HG03378 (cell line): Measurements from ENCODE around the gene ASB13.

Experiments used
- ATAC-seq: cut with Tn5 transposase; IDR thresholded peaks from one replicate; pipeline ENCODE4 v1.9.1; 2021; ENCODE audit warnings: mild to moderate bottlenecking, moderate library complexity; ENCODE audit not compliant: unreplicated experiment

The ASB13 gene

GRCh38 chr10:5609952-5610616 lies 56.3 kb downstream of the ASB13 start:
- no peak for ATAC-seq

GRCh38 chr10:5608608-5609220 lies 57.7 kb downstream of the ASB13 start:
- no peak for ATAC-seq

DNA sequence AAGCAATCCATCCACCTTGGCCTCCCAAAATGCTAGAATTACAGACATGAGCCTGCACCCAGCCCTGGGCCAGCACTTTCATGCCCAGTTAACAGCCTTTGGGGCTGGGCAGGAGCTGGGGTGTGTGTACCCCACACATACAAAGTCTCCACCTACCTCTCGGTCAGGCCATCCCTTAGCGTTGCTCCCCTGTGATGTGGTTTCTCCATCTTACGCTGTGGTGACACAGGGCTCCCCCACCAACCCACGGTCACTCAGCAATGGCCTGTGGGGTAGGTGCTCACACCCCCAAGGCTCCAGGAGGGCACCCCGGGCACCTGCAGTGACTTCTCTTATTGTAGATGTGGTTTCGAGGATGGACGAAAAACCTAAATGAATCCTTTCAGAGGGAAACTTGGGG lies 58.8 kb downstream of the ASB13 start:
- no peak for ATAC-seq

DNA sequence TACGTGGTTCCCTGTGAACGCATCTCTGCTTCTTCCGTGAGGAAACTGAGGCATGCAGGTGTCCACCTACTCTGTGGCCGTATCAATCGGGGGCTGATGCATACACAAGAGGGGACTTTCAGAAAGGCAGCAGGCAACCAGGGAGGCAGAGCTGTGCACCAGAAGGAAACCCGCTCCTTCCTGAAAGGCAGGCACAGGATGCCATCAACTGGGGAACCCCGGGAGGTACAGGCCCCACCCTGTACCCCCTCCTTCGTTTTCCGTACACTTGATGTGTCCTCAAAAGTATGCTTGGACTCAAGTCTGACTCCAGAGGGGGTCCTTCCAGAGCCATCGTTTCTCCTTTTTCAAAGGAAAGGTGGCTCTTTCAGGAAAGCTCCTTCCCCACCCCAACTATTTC lies 59.5 kb downstream of the ASB13 start:
- no peak for ATAC-seq

DNA sequence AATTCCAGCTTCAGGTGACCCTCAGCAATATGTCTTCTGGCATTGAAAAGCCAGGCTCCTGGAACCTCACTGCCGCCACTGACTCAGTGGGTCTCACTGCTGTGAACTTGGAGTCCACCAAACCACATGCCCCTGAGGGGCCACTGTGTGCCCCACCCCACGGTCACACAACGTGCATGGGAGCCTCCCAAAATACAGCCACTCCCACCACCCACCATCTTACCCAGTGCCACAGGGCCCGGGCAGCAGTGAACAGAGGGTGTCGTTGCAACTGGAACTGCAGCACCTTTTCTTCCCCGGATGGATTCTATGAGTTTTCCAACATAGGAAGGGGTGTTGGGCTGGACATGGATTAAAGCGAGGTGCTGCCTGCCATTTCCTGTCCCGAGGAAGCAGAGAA lies 60.1 kb downstream of the ASB13 start:
- ATAC-seq = no peak

DNA sequence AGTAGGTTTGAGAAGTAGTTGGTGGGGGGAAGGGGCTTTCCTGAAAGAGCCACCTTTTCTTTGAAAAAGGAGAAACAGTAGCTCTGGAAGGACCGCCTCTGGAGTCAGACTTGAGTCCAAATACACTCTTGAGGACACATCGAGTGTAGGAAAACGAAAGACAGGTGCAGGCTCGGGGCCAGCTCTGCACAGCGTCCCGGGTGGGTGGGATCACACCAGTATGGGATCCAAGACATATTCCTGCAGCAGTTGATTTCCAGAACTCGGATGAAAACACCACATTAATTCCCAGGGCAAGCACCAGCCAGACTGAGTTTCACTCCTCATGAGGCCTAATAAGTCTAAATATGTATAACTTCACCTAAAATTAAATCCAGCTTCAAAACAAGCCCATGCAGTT lies 61.4 kb downstream of the ASB13 start:
- no peak for ATAC-seq

DNA sequence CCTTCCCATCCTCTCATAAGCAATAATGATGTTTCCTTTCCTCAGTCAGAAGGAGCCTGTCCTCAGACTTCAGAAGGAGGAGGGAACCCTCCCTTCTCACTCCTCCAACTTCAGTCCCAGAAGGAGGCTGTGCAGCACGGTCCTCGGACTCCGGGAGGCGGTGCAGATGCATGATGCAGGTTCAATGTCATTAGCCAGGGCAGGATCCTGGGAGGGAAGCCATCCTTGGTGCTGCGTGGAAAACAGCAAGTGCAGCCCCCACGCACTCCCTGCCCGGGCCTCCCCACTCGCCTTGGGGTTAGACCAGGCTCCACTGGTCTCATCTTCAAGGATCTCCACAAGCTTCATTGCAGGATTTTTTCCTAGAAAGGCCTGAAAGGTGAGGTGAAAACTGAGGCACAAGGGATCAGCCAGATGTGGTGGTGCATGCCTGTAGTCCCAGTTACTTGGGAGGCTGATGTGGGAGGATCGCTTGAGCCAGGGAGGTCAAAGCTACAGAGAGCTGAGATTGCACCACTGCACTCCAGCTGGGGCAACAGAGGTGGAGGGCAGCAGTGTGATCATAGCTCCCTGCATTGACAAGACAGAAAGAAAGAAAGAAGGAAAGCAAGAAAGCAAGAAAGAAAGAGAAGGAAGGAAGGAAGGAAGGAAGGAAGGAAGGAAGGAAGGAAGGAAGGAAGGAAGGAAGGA lies 62.0 kb downstream of the ASB13 start:
- ATAC-seq = no peak

DNA sequence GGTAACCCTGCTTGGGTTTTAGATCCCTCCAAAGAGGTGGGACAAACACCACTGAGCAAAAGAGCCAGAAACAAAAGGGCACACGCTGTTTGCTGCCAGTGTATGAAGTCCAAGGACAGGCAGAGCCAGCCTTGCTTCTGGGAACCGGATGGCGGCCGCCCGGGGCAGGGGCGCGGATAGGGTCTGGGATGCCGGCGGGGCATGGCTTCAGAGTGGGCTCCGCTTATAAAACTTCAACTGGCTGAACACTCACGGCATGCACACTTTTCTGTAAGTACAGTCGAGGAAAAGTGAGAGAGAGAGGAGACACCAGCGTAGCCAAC lies 62.6 kb downstream of the ASB13 start:
- no peak for ATAC-seq

GRCh38 chr10:5603091-5603847 lies 63.1 kb downstream of the ASB13 start:
- ATAC-seq = no peak

- ATAC-seq = no peak
These were observed 64.4 kb downstream of the ASB13 start for GRCh38 chr10:5601826-5602495.

GRCh38 chr10:5600908-5601307 lies 65.5 kb downstream of the ASB13 start:
- no peak for ATAC-seq

DNA sequence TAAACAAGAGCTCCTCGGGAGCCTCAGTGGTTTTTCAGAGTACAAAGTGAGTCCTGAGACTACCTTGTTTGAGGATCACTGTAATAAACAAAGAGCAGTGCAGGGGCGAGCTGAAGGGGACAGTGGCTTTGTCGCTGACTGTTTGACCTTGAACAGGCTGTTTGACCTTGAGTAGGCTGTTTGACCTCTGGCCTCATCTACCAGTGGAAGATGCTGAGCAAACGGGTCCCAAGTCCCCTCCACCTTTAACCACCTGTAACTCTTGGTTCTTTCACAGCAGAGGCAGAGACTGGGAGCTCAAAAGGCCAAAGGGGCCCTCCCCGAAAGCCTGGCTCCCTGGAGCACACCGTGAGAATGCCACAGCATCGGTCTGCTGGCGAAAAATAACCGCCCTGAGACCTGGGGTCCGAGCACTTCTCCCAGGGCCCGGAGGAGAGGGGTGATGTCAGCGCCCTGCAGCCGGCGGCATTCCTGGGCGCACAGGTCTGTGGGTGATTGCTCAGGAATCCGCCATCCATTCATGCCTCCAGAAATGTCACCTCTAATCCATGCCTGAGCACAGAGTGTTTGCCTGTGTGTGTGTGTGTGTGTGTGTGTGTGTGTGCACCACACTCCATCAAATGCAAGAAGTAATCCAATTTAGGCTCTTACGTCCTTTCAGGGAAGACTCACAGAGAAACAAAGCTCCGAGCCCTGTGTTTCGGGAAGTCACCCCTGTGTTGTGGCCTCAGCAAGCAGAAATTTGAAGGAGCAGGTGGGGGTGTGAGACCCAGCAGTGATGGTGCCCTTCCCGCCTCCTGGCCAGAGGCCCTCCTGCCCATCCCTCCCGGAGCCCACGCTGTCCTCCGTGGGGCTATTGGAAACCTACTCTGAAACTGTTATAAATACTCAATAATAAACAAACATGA lies 66.5 kb downstream of the ASB13 start:
- ATAC-seq = no peak

DNA sequence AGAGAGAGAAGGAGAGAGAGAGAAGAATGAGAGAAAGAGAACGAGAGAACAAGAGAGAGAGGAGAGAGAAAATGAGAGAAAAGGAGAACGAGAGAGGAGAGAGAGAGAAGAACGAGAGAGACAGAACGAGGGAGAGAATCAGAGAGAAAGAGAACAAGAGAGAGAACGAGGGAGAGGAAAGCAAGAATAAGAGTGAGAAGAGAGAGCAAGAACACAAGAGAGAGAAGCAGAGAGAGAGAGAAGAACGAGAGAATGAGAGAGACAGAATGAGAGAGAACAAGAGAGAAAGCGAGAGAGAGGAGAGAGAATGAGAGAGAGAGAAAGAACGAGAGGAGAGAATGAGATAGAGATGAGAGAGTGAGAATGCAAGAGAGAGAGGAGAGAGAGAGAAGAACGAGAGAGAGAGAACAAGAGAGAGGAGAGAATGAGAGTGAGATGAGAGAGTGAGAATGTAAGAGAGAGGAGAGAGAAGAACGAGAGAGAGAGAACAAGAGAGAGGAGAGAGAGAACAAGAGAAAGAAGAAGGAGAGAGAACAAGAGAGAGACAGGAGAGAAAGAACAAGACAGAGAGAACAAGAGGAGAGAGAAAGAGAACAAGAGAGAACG lies 68.2 kb downstream of the ASB13 start:
- no peak for ATAC-seq

- no peak for ATAC-seq
These were observed 69.6 kb downstream of the ASB13 start for GRCh38 chr10:5596611-5597341.

DNA sequence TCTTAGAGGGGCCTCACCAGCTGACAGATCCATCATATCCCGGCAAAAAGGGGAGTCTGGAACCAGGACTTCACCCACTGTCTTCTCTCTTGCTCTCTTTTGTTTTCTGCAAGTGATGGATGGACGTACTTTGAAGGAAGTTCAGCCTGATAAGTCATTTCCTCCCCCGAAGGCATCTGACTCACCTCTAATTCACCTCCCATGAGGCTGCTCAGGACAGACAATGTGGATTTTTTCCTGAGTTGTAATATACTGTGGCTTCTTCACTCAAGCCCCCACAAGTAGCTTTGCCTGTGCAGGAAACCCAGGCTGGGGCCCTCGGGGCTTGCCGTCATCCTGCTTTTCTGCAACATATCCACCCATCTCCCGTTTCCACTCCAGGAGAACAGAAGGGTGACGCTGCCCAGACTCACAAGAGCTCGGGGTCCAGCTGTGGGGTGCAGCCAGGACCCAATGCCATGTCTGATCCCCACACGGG lies 70.4 kb downstream of the ASB13 start:
- no peak for ATAC-seq

GRCh38 chr10:5595591-5595990 lies 70.8 kb downstream of the ASB13 start:
- no peak for ATAC-seq

DNA sequence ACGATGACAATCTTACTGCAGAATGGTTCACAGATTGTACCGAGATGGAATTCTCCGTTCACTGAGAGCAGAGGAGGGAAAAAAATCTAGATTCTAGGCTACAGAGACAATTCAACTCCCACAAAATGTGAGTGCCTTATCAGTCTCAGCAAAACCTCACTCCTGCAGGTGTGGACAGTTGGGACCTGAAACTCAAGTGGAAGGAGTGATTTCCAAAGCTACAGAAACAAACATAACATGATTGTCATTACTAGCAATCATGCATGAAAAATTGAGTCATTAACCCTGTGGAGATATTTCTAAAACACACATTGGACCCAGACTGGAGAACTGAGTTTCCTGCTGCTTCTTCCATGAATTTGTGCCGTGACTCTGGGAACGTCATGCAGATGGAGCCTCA lies 71.3 kb downstream of the ASB13 start:
- no peak for ATAC-seq

GRCh38 chr10:5594271-5595049 lies 71.9 kb downstream of the ASB13 start:
- ATAC-seq = no peak
